C4-2B (cell line): Measurements from ENCODE around the gene AGPAT3.

Experiments used
- ZFX ChIP-seq: fragments of 450-650 bp; IDR thresholded peaks from 2 replicates; pipeline ENCODE4 v1.6.1; 2017
- TF ChIP-seq, protein P1 (sequence below): fragments of 450-650 bp; conservative IDR thresholded peaks from 2 replicates; pipeline ENCODE4 v1.5.1; 2017; ENCODE audit warnings: mild to moderate bottlenecking

GRCh38 chr21:43987509-43987908 is 122.5 kb downstream of the AGPAT3 start:
- TF ChIP-seq, protein P1, sequence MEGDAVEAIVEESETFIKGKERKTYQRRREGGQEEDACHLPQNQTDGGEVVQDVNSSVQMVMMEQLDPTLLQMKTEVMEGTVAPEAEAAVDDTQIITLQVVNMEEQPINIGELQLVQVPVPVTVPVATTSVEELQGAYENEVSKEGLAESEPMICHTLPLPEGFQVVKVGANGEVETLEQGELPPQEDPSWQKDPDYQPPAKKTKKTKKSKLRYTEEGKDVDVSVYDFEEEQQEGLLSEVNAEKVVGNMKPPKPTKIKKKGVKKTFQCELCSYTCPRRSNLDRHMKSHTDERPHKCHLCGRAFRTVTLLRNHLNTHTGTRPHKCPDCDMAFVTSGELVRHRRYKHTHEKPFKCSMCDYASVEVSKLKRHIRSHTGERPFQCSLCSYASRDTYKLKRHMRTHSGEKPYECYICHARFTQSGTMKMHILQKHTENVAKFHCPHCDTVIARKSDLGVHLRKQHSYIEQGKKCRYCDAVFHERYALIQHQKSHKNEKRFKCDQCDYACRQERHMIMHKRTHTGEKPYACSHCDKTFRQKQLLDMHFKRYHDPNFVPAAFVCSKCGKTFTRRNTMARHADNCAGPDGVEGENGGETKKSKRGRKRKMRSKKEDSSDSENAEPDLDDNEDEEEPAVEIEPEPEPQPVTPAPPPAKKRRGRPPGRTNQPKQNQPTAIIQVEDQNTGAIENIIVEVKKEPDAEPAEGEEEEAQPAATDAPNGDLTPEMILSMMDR, result no peak
- TF ChIP-seq ZFX, result no peak
